Mucosa of rectum (tissue), 2 donors: ENCODE measurements around the gene PKMYT1.

Experiments
- H3K27ac ChIP-seq, 2 donors: one replicate each; pipeline ENCODE4 v1.7.0; 2013; ENCODE audit warnings: inconsistent platforms in 2 of 2, low read depth in 2 of 2, low read length in 2 of 2
- H3K27me3 ChIP-seq, 2 donors: one replicate each; pipeline ENCODE4 v1.7.0; 2013; ENCODE audit warnings: low read length in 2 of 2; ENCODE audit not compliant: control insufficient read depth in 2 of 2, insufficient read depth in 2 of 2
- H3K36me3 ChIP-seq, 2 donors: one replicate each; pipeline ENCODE4 v1.7.0; 2013; ENCODE audit warnings: low read length in 2 of 2; ENCODE audit not compliant: control insufficient read depth in 2 of 2, insufficient read depth in 2 of 2
- H3K4me1 ChIP-seq, 2 donors: one replicate each; pipeline ENCODE4 v1.7.0; 2013; ENCODE audit warnings: low read length in 2 of 2, mild to moderate bottlenecking in 1 of 2; ENCODE audit not compliant: control insufficient read depth in 2 of 2, insufficient read depth in 2 of 2
- H3K4me3 ChIP-seq, 2 donors: one replicate each; pipeline ENCODE4 v1.7.0; 2013; ENCODE audit warnings: low read length in 2 of 2
- H3K9ac ChIP-seq, 2 donors: one replicate each; pipeline ENCODE4 v1.7.0; 2013; ENCODE audit warnings: low read length in 2 of 2, low read depth in 1 of 2, mild to moderate bottlenecking in 1 of 2
- H3K9me3 ChIP-seq, 2 donors: one replicate each; pipeline ENCODE4 v1.7.0; 2013; ENCODE audit warnings: low read length in 2 of 2; ENCODE audit not compliant: control insufficient read depth in 2 of 2
- donor health status: healthy.
- donor health status: Normal muscosa, but diverticular disease.

The PKMYT1 gene

GRCh38 chr16:2925951-2926649 is 54.1 kb downstream of the PKMYT1 start:
- Histone ChIP-seq H3K27me3 (no peaks in the 10 kb centered on the region), H3K27ac (no peak overlapping the region), H3K36me3 (peaks cover 3 to 14% of the 10 kb centered on the region in 2 donors), H3K4me1 (peaks cover 8 to 10% of the 10 kb centered on the region in 2 donors), H3K9me3 (no peaks in the 10 kb centered on the region), H3K4me3 (no peak overlapping the region), H3K9ac (no peak overlapping the region)

- H3K27me3 ChIP-seq = no peaks in the 10 kb centered on the region
- H3K9ac ChIP-seq = no peak overlapping the region
- no peak overlapping the region for H3K27ac ChIP-seq
- H3K4me3 ChIP-seq = no peak overlapping the region
- H3K4me1 ChIP-seq = peaks cover 8 to 10% of the 10 kb centered on the region in 2 donors
- H3K9me3 ChIP-seq = no peaks in the 10 kb centered on the region
- H3K36me3 ChIP-seq = peaks cover 3 to 14% of the 10 kb centered on the region in 2 donors
Measured at GRCh38 chr16:2924901-2925755, 55.1 kb downstream of the PKMYT1 start.

GRCh38 chr16:2923481-2923880 is 56.8 kb downstream of the PKMYT1 start:
- Histone ChIP-seq H3K27ac (no peak overlapping the region), H3K4me3 (no peak overlapping the region), H3K36me3 (peaks cover 3 to 9% of the 10 kb centered on the region in 2 donors), H3K9me3 (no peaks in the 10 kb centered on the region), H3K27me3 (no peaks in the 10 kb centered on the region), H3K9ac (no peak overlapping the region), H3K4me1 (peaks cover 8 to 10% of the 10 kb centered on the region in 2 donors)
